CD4-positive, alpha-beta T cell treated with Interleukin-15 for 1 hour (primary cell): ENCODE results near the gene DHDH.

ENCODE experiments used
- DNase-seq: peaks from one replicate; pipeline ENCODE4 v3.0.0-alpha.2; 2020

DHDH gene

GRCh38 chr19:48950830-48951519 is 17.5 kb downstream of the DHDH start:
- no peak for DNase-seq

GRCh38 chr19:48953141-48953540 is 19.6 kb downstream of the DHDH start:
- DNase-seq = no peak

GRCh38 chr19:48953990-48954594 is 20.6 kb downstream of the DHDH start:
- DNase-seq = no peak

GRCh38 chr19:48954595-48955307 is 21.3 kb downstream of the DHDH start, which contains the start of gene BAX:
Gene BAX, plus strand, starts transcription at chr19:48954875. Its CDS starts 54 bp downstream, at chr19:48954929.
- DNase-seq = peak; percentile 88

- DNase-seq = no peak
Measured at GRCh38 chr19:48955308-48955958, 21.9 kb downstream of the DHDH start.

- no peak for DNase-seq
Measured at GRCh38 chr19:48958006-48958405, 24.5 kb downstream of the DHDH start.

GRCh38 chr19:48959341-48960239 is 26.1 kb downstream of the DHDH start:
- peak; percentile 22 for DNase-seq

GRCh38 chr19:48961051-48961649 is 27.7 kb downstream of the DHDH start:
- DNase-seq = no peak

GRCh38 chr19:48961673-48962028 is 28.2 kb downstream of the DHDH start:
- no peak for DNase-seq

GRCh38 chr19:48962029-48962848 is 28.7 kb downstream of the DHDH start:
- DNase-seq = peak; percentile 79

GRCh38 chr19:48962849-48963165 is 29.3 kb downstream of the DHDH start:
- DNase-seq = no peak

GRCh38 chr19:48963371-48964204 is 30.1 kb downstream of the DHDH start:
- DNase-seq = peak; percentile 64

GRCh38 chr19:48964205-48965039 is 30.9 kb downstream of the DHDH start:
- DNase-seq = no peak

- peak; percentile 96 for DNase-seq
Measured at GRCh38 chr19:48965040-48965805, 31.7 kb downstream of the DHDH start, which contains the start of gene FTL. Gene FTL, plus strand, starts transcription at chr19:48965309. Its CDS starts 199 bp downstream, at chr19:48965508.

- DNase-seq = peak; percentile 87
Measured at GRCh38 chr19:48965806-48966540, 32.5 kb downstream of the DHDH start.

- DNase-seq = no peak
Measured at GRCh38 chr19:48966541-48967345, 33.2 kb downstream of the DHDH start.
